Osteoblast (primary cell): Measurements from ENCODE around the gene CACNA1D. TPM values are rescaled to one million over a fixed set of nuclear protein-coding genes. Genes with fewer than 3 reads are reported as not detected.
A peak's percentile ranks its signal among the peaks of the same experiment; 100 is the strongest.

Source experiments
- DNase-seq: peaks from one replicate; pipeline ENCODE4 v3.0.0; 2011; ENCODE audit warnings: low spot score, mixed read lengths; ENCODE audit not compliant: insufficient read length; ENCODE audit errors: missing footprints
- H2AFZ ChIP-seq: 2 replicates; pipeline ENCODE4 v1.6.0; 2011; ENCODE audit warnings: mild to moderate bottlenecking, low read length
- H3K27ac ChIP-seq: 2 replicates; pipeline ENCODE4 v1.5.1; 2011; ENCODE audit warnings: mild to moderate bottlenecking, low read depth, low read length, moderate library complexity
- H3K27me3 ChIP-seq: 2 replicates; pipeline ENCODE4 v1.6.0; 2012; ENCODE audit warnings: mild to moderate bottlenecking, control low read depth, inconsistent platforms, low read length, moderate library complexity; ENCODE audit not compliant: insufficient read depth
- H3K36me3 ChIP-seq: 2 replicates; pipeline ENCODE4 v1.5.1; 2011; ENCODE audit warnings: mild to moderate bottlenecking, low read length, control low read depth, moderate library complexity; ENCODE audit not compliant: insufficient read depth
- H3K4me1 ChIP-seq: 2 replicates; pipeline ENCODE4 v1.5.1; 2011; ENCODE audit warnings: mild to moderate bottlenecking, low read length, control low read depth, moderate library complexity; ENCODE audit not compliant: insufficient read depth
- H3K4me2 ChIP-seq: 2 replicates; pipeline ENCODE4 v1.6.0; 2011; ENCODE audit warnings: mild to moderate bottlenecking, low read length; ENCODE audit not compliant: insufficient read depth
- H3K4me3 ChIP-seq: fragments of 200-600 bp; sonication (generic); 3 replicates; pipeline ENCODE4 v1.5.1; 2012; ENCODE audit warnings: mild to moderate bottlenecking, low read length, inconsistent platforms; ENCODE audit not compliant: insufficient read depth
- H3K79me2 ChIP-seq: 2 replicates; pipeline ENCODE4 v1.6.0; 2012; ENCODE audit warnings: mild to moderate bottlenecking, low read length, control low read depth, inconsistent platforms; ENCODE audit not compliant: insufficient read depth
- H3K9me3 ChIP-seq: 2 replicates; pipeline ENCODE4 v1.5.1; 2011; ENCODE audit warnings: low read depth, low read length, control low read depth
- H4K20me1 ChIP-seq: 2 replicates; pipeline ENCODE4 v1.6.0; 2012; ENCODE audit warnings: mild to moderate bottlenecking, low read length, control low read depth; ENCODE audit not compliant: insufficient read depth
- CTCF ChIP-seq: IDR thresholded peaks from 2 replicates; pipeline ENCODE4 v1.5.1; 2011; ENCODE audit warnings: mild to moderate bottlenecking, low read depth, low read length, moderate library complexity; ENCODE audit errors: extremely low read depth
- total RNA-seq: library from RNA; depleted of rRNA; stranded (reverse); fragments of >200 nt; gene quantifications from 2 replicates; pipeline ENCODE4 v1.2.3, GENCODE V29; 2012

Gene CACNA1D
- total RNA-seq, 1 donor = under 0.01 TPM

- Histone ChIP-seq H3K4me1 (no peaks in the 10 kb centered on the region), H3K27me3 (no peaks in the 10 kb centered on the region), H3K4me3 (no peak overlapping the region), H4K20me1 (no peaks in the 10 kb centered on the region), H3K27ac (no peak overlapping the region), H2AFZ (no peak overlapping the region), H3K36me3 (no peaks in the 10 kb centered on the region), H3K4me2 (no peak overlapping the region), H3K79me2 (no peaks in the 10 kb centered on the region), H3K9me3 (no peaks in the 10 kb centered on the region)
- TF ChIP-seq CTCF = no peak
- DNase-seq = no peak
Observed at GRCh38 chr3:53837331-53837730, 342.9 kb downstream of the CACNA1D start.

- no peak overlapping the region for H3K4me3 ChIP-seq
Observed at GRCh38 chr3:53841296-53841695, 346.9 kb downstream of the CACNA1D start.

GRCh38 chr3:53842436-53843194 is 348.2 kb downstream of the CACNA1D start:
- Histone ChIP-seq H4K20me1 (no peaks in the 10 kb centered on the region), H3K27ac (no peak overlapping the region), H2AFZ (no peak overlapping the region), H3K27me3 (peaks cover 28% of the 10 kb centered on the region), H3K4me1 (peaks cover 4% of the 10 kb centered on the region), H3K4me3 (no peak overlapping the region), H3K4me2 (no peak overlapping the region), H3K79me2 (no peaks in the 10 kb centered on the region), H3K9me3 (no peaks in the 10 kb centered on the region), H3K36me3 (no peaks in the 10 kb centered on the region)
- DNase-seq = no peak
- peak; percentile 22 for TF ChIP-seq CTCF

More at GRCh38 chr3:53841296-53841695, 346.9 kb downstream of the CACNA1D start:
- Histone ChIP-seq H3K4me2 (no peak overlapping the region), H3K79me2 (no peaks in the 10 kb centered on the region), H3K27me3 (peaks cover 16% of the 10 kb centered on the region), H2AFZ (no peak overlapping the region), H4K20me1 (no peaks in the 10 kb centered on the region), H3K27ac (no peak overlapping the region), H3K9me3 (no peaks in the 10 kb centered on the region), H3K4me1 (peaks cover under 1% of the 10 kb centered on the region), H3K36me3 (no peaks in the 10 kb centered on the region)
- no peak for TF ChIP-seq CTCF
- no peak for DNase-seq
